Stomach smooth muscle (tissue), 2 donors: Measurements from ENCODE around the gene CGREF1.
A peak's percentile ranks its signal among the peaks of the same experiment; 100 is the strongest.

ENCODE experiments used
- H3K27ac ChIP-seq: one replicate; pipeline ENCODE4 v1.7.0; 2013; ENCODE audit warnings: mild to moderate bottlenecking, low read length, inconsistent platforms
- H3K27me3 ChIP-seq, 2 donors: one replicate each; pipeline ENCODE4 v1.7.0; 2013; ENCODE audit warnings: low read length in 2 of 2; ENCODE audit not compliant: insufficient read depth in 2 of 2, control insufficient read depth in 1 of 2
- H3K36me3 ChIP-seq, 2 donors: one replicate each; pipeline ENCODE4 v1.7.0; 2013; ENCODE audit warnings: low read length in 2 of 2; ENCODE audit not compliant: control insufficient read depth in 2 of 2, insufficient read depth in 2 of 2
- H3K4me1 ChIP-seq: one replicate; pipeline ENCODE4 v1.7.0; 2013; ENCODE audit warnings: low read length; ENCODE audit not compliant: control insufficient read depth, insufficient read depth
- H3K4me3 ChIP-seq, 2 donors: one replicate each; pipeline ENCODE4 v1.7.0; 2013; ENCODE audit warnings: low read length in 2 of 2
- H3K9ac ChIP-seq, 2 donors: one replicate each; pipeline ENCODE4 v1.7.0; 2013; ENCODE audit warnings: low read length in 2 of 2, mild to moderate bottlenecking in 1 of 2
- H3K9me3 ChIP-seq, 2 donors: one replicate each; pipeline ENCODE4 v1.7.0; 2013; ENCODE audit warnings: low read length in 2 of 2; ENCODE audit not compliant: control insufficient read depth in 2 of 2
- donor health status: healthy.
- donor health status: Pancreatic carcinoma.

The CGREF1 gene

DNA sequence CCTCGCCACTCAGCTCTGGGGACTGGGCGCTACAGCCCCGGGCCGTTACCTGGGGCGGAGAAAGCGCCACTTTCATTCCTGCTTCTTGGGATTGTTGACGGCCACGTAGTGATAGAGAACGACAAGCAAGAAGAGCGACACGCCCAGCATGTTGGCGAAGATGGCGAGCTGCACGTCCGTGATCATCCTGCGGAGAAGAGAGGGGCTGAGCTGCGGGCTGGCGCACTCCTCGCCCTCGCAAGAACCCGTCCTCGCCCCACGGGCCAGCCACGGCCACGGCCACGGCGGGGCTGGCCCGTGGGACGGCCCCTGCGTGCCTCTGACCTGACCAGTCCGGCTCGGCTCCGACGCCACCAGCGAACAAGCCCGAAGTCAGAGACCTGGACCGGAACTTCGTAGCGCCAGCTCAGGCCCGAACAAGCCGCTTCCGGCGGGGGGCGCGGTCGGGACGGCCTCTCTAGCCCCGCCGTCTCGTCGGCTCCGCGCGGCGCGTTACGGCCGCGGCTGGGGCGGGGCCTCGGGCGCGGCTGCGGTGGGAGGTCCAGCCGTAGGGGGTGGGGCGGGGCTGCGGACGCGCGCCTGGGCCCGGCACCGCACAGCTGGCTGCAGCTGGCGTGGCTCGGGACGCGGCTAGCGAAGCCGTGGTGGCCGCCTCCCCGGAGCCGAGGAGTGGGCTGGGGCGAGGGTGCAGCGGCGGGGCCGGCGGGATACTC is 47.5 kb downstream of the CGREF1 start, which contains the start of gene OST4:
Gene OST4 (minus strand): TSS at position 378 of the 713 bp plus-strand sequence.
- H3K9me3 ChIP-seq = no peaks in the 10 kb centered on the region
- H3K9ac ChIP-seq = peak within 1 kb of the TSS; percentile 96
- peaks cover 70% of the 10 kb centered on the region for H3K4me1 ChIP-seq
- H3K27ac ChIP-seq = peak within 1 kb of the TSS; percentile 100
- H3K36me3 ChIP-seq = peaks cover 19 to 23% of the 10 kb centered on the region in 2 donors
- H3K4me3 ChIP-seq = peak within 1 kb of the TSS; percentile 94 to 99
- no peaks in the 10 kb centered on the region for H3K27me3 ChIP-seq

DNA sequence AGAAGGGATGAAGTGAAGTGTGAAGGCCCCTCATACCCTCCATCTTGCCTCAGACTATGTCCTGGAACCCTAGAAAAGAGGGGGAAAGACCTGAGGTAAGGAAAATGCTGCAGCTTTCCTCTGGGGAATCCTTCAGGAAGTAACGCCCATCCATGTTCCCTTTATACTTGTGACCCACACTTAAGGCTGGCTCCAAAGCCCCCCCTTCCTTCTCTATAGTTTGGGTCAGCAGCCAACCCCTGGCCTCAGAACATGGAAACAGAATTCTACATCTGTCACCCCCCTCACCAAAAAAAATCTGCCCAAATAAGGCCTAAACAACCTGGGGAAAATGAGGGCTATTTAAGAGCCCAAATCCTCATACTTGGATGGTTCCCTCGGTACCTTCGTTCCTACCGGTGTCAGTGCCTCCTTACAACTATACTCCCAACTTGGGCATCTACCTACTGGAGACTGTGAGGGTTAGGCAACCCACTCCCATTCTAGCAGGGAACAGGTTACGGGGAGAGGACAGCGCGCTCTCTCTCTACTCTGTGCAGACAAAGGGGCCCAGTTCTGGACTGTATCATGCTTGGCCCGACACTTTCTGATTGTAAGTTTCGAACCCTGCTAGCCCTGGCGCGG is 48.2 kb downstream of the CGREF1 start:
- H3K36me3 ChIP-seq = peaks cover 19 to 24% of the 10 kb centered on the region in 2 donors
- no peaks in the 10 kb centered on the region for H3K9me3 ChIP-seq
- H3K27ac ChIP-seq = peak overlapping the region; percentile 100
- peaks cover 64% of the 10 kb centered on the region for H3K4me1 ChIP-seq
- no peaks in the 10 kb centered on the region for H3K27me3 ChIP-seq
- peak overlapping the region; percentile 94 to 99 for H3K4me3 ChIP-seq
- peak overlapping the region; percentile 96 for H3K9ac ChIP-seq

DNA sequence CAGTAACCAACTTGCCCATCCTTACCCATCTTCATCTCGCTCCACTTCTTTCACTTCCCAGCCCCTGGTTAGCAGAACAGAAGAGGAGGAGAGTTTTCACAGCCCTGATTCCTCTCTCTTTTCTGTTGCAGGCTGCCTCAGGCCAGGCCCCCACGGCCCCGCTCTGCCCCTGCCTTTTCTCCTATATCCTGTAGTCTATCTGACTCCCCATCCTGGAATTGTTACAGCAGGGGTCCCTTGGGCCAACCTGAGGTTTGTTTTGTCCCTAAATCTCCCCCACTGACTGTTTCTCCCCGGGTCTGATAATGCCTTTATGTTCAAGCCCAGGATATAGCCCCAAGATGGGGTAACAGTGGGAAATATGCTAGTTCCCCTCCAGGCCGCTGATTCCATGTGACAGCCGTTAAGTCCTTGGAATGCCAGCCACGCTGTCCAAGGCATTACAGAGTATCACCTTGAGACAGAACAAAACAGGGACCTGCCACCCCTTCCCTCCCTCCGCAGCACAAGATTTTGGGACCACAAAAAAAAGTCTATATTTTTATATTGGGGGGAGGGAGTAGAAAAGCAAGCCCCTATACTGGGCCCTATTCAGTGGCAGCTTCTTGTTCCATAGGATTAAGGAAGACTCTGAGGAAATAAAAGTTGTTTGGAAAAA is 48.8 kb downstream of the CGREF1 start:
- Histone ChIP-seq H3K27me3 (no peaks in the 10 kb centered on the region), H3K36me3 (peaks cover 19 to 27% of the 10 kb centered on the region in 2 donors), H3K4me3 (peak overlapping the region; percentile 94 to 99), H3K4me1 (peaks cover 57% of the 10 kb centered on the region), H3K27ac (peak overlapping the region; percentile 6), H3K9me3 (no peaks in the 10 kb centered on the region), H3K9ac (peak overlapping the region; percentile 47 to 96)

DNA sequence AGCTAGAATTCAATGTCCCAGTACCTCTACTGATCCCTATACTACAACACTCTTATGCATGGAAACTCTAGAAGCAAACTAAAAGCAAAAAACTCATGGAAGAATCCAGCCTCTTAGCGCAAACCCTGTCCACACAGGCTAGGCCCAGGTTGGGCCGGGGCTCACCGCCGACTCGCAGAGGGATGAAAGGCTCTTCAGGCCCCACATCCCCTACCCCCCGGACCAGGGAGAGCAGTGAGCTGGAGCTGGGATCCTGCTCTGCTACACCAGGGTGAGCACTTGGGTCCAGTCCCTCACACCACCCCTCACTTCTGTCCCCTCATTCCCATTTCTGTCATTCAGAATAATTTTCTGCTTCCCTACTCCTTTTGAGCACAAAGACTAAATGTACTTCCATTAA is 49.5 kb downstream of the CGREF1 start:
- Histone ChIP-seq H3K4me1 (peaks cover 51% of the 10 kb centered on the region), H3K27me3 (no peaks in the 10 kb centered on the region), H3K27ac (peak overlapping the region; percentile 6), H3K9ac (peak overlapping the region in 1 of 2 donors; percentile 47), H3K9me3 (no peaks in the 10 kb centered on the region), H3K4me3 (no peak overlapping the region), H3K36me3 (peaks cover 19 to 28% of the 10 kb centered on the region in 2 donors)

DNA sequence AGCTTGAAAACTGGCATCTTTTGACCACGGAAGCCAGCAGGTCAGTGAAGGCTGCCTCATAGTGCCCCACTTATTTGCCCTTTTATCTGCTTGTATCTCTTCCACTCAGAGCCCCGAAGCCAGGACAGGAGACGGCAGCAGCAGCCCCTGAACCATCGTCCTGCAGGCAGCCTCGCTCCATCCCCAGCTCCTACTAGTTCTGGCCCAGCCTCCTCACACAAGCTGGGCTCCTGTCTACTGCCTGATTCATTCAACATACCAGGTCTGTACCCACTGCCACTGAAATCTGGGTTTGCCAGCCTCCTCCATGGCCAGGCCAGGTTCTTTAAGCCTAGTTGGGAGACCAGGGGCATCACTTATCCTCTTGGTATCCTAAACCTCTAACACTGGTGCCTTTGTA is 51.5 kb downstream of the CGREF1 start:
- Histone ChIP-seq H3K4me3 (no peak overlapping the region), H3K27me3 (no peaks in the 10 kb centered on the region), H3K36me3 (peaks cover 19 to 35% of the 10 kb centered on the region in 2 donors), H3K27ac (no peak overlapping the region), H3K9ac (no peak overlapping the region), H3K4me1 (peaks cover 34% of the 10 kb centered on the region), H3K9me3 (no peaks in the 10 kb centered on the region)

DNA sequence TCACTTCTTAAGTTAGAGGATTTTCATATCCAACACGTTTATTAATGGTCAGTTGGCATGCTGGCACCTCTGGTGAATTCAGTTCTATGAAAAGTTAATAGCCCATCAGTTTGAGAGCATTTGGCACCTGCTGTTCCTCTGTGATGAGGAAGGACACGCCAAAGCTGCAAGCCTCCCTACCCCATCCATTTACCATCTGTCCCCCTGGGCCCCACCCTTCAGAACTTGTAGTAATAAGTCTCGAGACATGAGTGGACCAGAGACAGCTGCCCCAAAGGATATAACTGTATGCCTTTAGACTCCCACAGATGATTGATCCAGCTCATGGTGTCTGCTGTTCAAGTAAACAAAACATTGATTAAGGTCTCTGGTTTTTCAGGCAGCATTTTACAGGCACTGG is 53.8 kb downstream of the CGREF1 start:
- Histone ChIP-seq H3K36me3 (peaks cover 21 to 40% of the 10 kb centered on the region in 2 donors), H3K27ac (no peak overlapping the region), H3K27me3 (no peaks in the 10 kb centered on the region), H3K4me1 (peaks cover 25% of the 10 kb centered on the region), H3K9ac (no peak overlapping the region), H3K9me3 (no peaks in the 10 kb centered on the region), H3K4me3 (no peak overlapping the region)

DNA sequence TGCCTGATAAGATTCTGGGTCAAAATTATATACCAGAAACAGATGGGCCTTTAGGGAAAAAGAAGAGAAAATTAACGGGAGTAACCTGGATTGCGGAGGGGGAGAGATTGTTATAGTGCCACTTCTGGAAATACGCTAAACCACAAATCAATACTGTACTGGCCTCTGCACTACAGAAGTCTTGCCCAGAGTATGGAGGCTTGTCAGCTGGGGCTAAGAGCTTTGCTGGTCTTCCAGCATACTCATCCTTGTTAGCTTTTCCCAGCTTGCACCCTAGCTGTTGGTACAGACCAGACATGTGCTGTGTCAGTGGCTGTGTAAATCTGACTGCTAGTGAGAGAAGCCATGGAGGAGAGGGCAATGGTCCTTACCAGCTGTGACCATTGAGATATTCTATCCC is 58.6 kb downstream of the CGREF1 start:
- no peak overlapping the region for H3K27ac ChIP-seq
- H3K36me3 ChIP-seq = peaks cover 26 to 42% of the 10 kb centered on the region in 2 donors
- no peak overlapping the region for H3K9ac ChIP-seq
- H3K27me3 ChIP-seq = no peaks in the 10 kb centered on the region
- no peak overlapping the region for H3K4me3 ChIP-seq
- H3K9me3 ChIP-seq = no peaks in the 10 kb centered on the region
- H3K4me1 ChIP-seq = peaks cover 4% of the 10 kb centered on the region

DNA sequence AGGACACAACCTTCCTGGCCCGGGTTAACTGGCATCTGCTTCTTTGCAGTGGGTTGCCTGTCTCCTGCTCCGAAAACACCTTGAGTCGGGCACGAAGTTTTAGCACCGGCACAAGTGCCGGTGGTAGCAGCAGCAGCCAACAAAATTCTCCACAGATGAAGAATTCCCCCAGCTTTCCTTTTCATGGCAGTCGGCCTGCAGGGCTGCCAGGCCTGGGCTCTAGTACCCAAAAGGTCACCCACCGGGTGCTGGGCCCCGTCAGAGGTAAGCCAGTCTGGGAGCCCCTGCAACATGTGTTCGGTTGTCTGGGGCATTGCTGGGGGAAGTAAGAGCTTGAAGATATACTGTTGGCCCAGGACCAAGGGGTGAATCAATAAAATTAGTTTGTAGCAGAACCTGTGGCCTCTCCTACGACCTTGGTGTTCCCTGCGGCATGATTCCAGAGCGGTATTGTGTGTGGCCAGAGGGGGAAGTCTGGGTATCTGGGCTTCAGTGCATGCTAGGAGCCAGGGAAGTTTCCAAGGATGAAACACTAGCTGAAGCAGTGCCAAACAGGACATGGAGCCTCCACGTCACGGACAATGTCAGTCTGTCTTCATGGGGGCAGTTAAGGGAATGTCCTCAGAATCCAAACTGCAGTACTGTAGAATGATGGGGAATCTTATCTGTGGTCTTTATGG is 59.6 kb downstream of the CGREF1 start:
- Histone ChIP-seq H3K36me3 (peaks cover 36 to 49% of the 10 kb centered on the region in 2 donors), H3K27me3 (no peaks in the 10 kb centered on the region), H3K9ac (no peak overlapping the region)

DNA sequence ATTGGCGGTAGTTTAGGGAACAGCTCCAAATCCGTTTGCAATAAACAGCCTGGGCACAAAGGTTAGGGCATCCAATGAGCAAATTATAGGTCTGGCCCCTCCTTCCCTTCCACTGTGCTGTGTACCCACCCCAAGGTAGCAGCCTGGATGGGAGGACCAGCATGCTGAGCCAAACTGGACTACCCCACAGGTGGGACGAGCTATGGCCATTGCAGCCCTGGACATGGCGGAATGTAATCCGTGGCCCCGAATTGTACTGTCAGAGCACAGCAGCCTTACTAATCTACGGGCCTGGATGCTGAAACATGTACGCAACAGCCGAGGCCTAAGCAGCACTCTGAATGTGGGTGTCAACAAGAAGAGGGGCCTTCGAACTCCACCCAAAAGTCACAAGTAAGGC is 60.7 kb downstream of the CGREF1 start:
- Histone ChIP-seq H3K4me3 (no peak overlapping the region), H3K27ac (no peak overlapping the region), H3K4me1 (no peaks in the 10 kb centered on the region), H3K36me3 (peaks cover 41 to 53% of the 10 kb centered on the region in 2 donors), H3K9ac (peak overlapping the region in 1 of 2 donors; percentile 5), H3K27me3 (no peaks in the 10 kb centered on the region), H3K9me3 (no peaks in the 10 kb centered on the region)

More for the DNA sequence above, 59.6 kb downstream of the CGREF1 start:
- H3K4me3 ChIP-seq = no peak overlapping the region
- H3K9me3 ChIP-seq = no peaks in the 10 kb centered on the region
- no peak overlapping the region for H3K27ac ChIP-seq
- peaks cover 4% of the 10 kb centered on the region for H3K4me1 ChIP-seq

DNA sequence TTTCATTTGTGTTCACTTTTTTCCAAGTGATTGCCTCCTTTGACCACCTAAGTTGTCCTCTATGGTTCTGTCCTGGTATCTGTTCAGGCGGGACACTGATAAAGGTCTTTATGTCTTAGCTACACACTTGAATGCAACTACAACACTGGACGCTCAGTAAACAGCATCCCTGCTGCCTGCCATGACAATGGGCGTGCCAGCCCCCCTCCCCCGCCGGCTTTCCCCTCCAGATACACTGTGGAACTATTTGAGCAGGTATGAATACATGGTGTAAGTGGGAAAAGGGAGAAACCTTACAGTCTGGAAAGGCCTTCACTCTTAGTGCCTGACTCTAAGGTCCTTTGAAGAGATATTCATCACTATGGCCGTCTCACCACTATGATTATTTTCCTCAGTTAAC is 61.7 kb downstream of the CGREF1 start:
- peaks cover 3% of the 10 kb centered on the region for H3K4me1 ChIP-seq
- H3K9ac ChIP-seq = no peak overlapping the region
- no peak overlapping the region for H3K4me3 ChIP-seq
- no peaks in the 10 kb centered on the region for H3K9me3 ChIP-seq
- H3K27ac ChIP-seq = no peak overlapping the region
- H3K36me3 ChIP-seq = peaks cover 41 to 48% of the 10 kb centered on the region in 2 donors
- no peaks in the 10 kb centered on the region for H3K27me3 ChIP-seq
